ENCODE results near the gene DLGAP4. TPM values are rescaled to one million over a fixed set of nuclear protein-coding genes. Genes with fewer than 3 reads are reported as not detected.

The DLGAP4 gene
- total and polyA plus RNA-seq, 7 experiments from 2014 or later = 15.0 to 40.2 (median 35.3) TPM

GRCh38 chr20:36496707-36497669 lies 190.8 kb downstream of the DLGAP4 start:
- ATAC-seq (no peak), DNase-seq (no peak)
- H3K9me3 Mint-ChIP-seq = no peaks in the 10 kb centered on the region
- H3K4me3 ChIP-seq (ENCODE audit: low read length) = no peak overlapping the region
- intact Hi-C loops (cut with micrococcal nuclease) = no loop called here
- ChIA-PET CTCF (interaction anchor here (0.8 kb wide), 1 partner anchor 17 kb away, joined by 3 read pairs; no protein-coding TSS in a partner anchor), POLR2A (no interaction called here)
- H3K36me3 ChIP-seq (ENCODE audit: control insufficient read depth in 2 of 3, insufficient read depth in 3 of 3, low read length in 3 of 3) = peaks cover 0 to 52% (median 13%) of the 10 kb centered on the region in 3 experiments
- H3K27ac ChIP-seq (ENCODE audit: low read depth, low read length) = no peak overlapping the region
- H3K27me3 Mint-ChIP-seq = no peaks in the 10 kb centered on the region
- peaks cover 7 to 26% (median 24%) of the 10 kb centered on the region in 7 donors for H3K4me1 Mint-ChIP-seq
- no peak overlapping the region for H3K4me3 Mint-ChIP-seq
- H3K36me3 Mint-ChIP-seq = peaks cover 0 to 18% (median 4%) of the 10 kb centered on the region in 5 donors
- no peaks in the 10 kb centered on the region for H3K9me3 ChIP-seq (ENCODE audit: control insufficient read depth in 2 of 3, low read length in 3 of 3)
- peaks cover 13 to 14% of the 10 kb centered on the region in 2 donors for H3K4me1 ChIP-seq (ENCODE audit: control insufficient read depth in 2 of 2, insufficient read depth in 2 of 2, low read length in 2 of 2)
- no peak overlapping the region for H3K27ac Mint-ChIP-seq
- no peaks in the 10 kb centered on the region for H3K27me3 ChIP-seq (ENCODE audit: control insufficient read depth in 2 of 2, insufficient read depth in 2 of 2, low read length in 2 of 2)

GRCh38 chr20:36497856-36498255 lies 191.7 kb downstream of the DLGAP4 start:
- no peak for DNase-seq
- POLR2A ChIA-PET = no interaction called here
- Histone ChIP-seq H3K9me3 (ENCODE audit: control insufficient read depth in 2 of 3, low read length in 3 of 3) (no peaks in the 10 kb centered on the region), H3K36me3 (ENCODE audit: control insufficient read depth in 2 of 3, insufficient read depth in 3 of 3, low read length in 3 of 3) (peaks cover 0 to 52% (median 13%) of the 10 kb centered on the region in 3 experiments), H3K4me3 (ENCODE audit: low read length) (no peak overlapping the region), H3K4me1 (ENCODE audit: control insufficient read depth in 2 of 2, insufficient read depth in 2 of 2, low read length in 2 of 2) (peaks cover 5% of the 10 kb centered on the region in 2 donors), H3K27me3 (ENCODE audit: control insufficient read depth in 2 of 2, insufficient read depth in 2 of 2, low read length in 2 of 2) (no peaks in the 10 kb centered on the region), H3K27ac (ENCODE audit: low read depth, low read length) (no peak overlapping the region)
- H3K36me3 Mint-ChIP-seq = peaks cover 0 to 21% (median 4%) of the 10 kb centered on the region in 5 donors
- H3K4me1 Mint-ChIP-seq = peaks cover under 1 to 20% (median 16%) of the 10 kb centered on the region in 7 donors
- no peak overlapping the region for H3K4me3 Mint-ChIP-seq
- H3K27me3 Mint-ChIP-seq = no peaks in the 10 kb centered on the region
- no peak overlapping the region for H3K27ac Mint-ChIP-seq
- CTCF ChIA-PET = no interaction called here
- ATAC-seq = no peak
- H3K9me3 Mint-ChIP-seq = no peaks in the 10 kb centered on the region
- intact Hi-C loops (cut with micrococcal nuclease) = no loop called here

GRCh38 chr20:36498386-36499179 lies 192.4 kb downstream of the DLGAP4 start:
- Histone ChIP-seq H3K9me3 (ENCODE audit: control insufficient read depth in 2 of 3, low read length in 3 of 3) (no peaks in the 10 kb centered on the region), H3K27me3 (ENCODE audit: control insufficient read depth in 2 of 2, insufficient read depth in 2 of 2, low read length in 2 of 2) (no peaks in the 10 kb centered on the region), H3K27ac (ENCODE audit: low read depth, low read length) (no peak overlapping the region), H3K36me3 (ENCODE audit: control insufficient read depth in 2 of 3, insufficient read depth in 3 of 3, low read length in 3 of 3) (peaks cover 0 to 55% (median 13%) of the 10 kb centered on the region in 3 experiments), H3K4me1 (ENCODE audit: control insufficient read depth in 2 of 2, insufficient read depth in 2 of 2, low read length in 2 of 2) (no peaks in the 10 kb centered on the region), H3K4me3 (ENCODE audit: low read length) (no peak overlapping the region)
- Mint-ChIP-seq H3K36me3 (peaks cover 4 to 25% (median 8%) of the 10 kb centered on the region in 5 donors), H3K27ac (peak overlapping the region in 1 of 9 donors; percentile 31), H3K27me3 (no peaks in the 10 kb centered on the region), H3K4me1 (peaks cover 5 to 19% (median 9%) of the 10 kb centered on the region in 7 donors), H3K9me3 (no peaks in the 10 kb centered on the region), H3K4me3 (no peak overlapping the region)
- ATAC-seq (no peak), DNase-seq (no peak)
- ChIA-PET POLR2A (no interaction called here), CTCF (no interaction called here)
- intact Hi-C loops (cut with micrococcal nuclease) = no loop called here

GRCh38 chr20:36499211-36499610 lies 193.1 kb downstream of the DLGAP4 start:
- DNase-seq (no peak), ATAC-seq (no peak)
- CTCF ChIA-PET = no interaction called here
- H3K4me3 ChIP-seq (ENCODE audit: low read length) = no peak overlapping the region
- no peaks in the 10 kb centered on the region for H3K9me3 ChIP-seq (ENCODE audit: control insufficient read depth in 2 of 3, low read length in 3 of 3)
- Mint-ChIP-seq H3K27me3 (no peaks in the 10 kb centered on the region), H3K4me1 (peaks cover 3 to 13% (median 5%) of the 10 kb centered on the region in 7 donors), H3K9me3 (no peaks in the 10 kb centered on the region), H3K36me3 (peaks cover 4 to 26% (median 10%) of the 10 kb centered on the region in 5 donors), H3K4me3 (no peak overlapping the region), H3K27ac (peak overlapping the region in 1 of 9 donors; percentile 42)
- POLR2A ChIA-PET = no interaction called here
- no peaks in the 10 kb centered on the region for H3K4me1 ChIP-seq (ENCODE audit: control insufficient read depth in 2 of 2, insufficient read depth in 2 of 2, low read length in 2 of 2)
- no peak overlapping the region for H3K27ac ChIP-seq (ENCODE audit: low read depth, low read length)
- H3K27me3 ChIP-seq (ENCODE audit: control insufficient read depth in 2 of 2, insufficient read depth in 2 of 2, low read length in 2 of 2) = no peaks in the 10 kb centered on the region
- intact Hi-C loops (cut with micrococcal nuclease) = no loop called here
- peaks cover 0 to 55% (median 13%) of the 10 kb centered on the region in 3 experiments for H3K36me3 ChIP-seq (ENCODE audit: control insufficient read depth in 2 of 3, insufficient read depth in 3 of 3, low read length in 3 of 3)

GRCh38 chr20:36499723-36500501 lies 193.8 kb downstream of the DLGAP4 start:
- Histone ChIP-seq H3K36me3 (ENCODE audit: control insufficient read depth in 2 of 3, insufficient read depth in 3 of 3, low read length in 3 of 3) (peaks cover 0 to 59% (median 13%) of the 10 kb centered on the region in 3 experiments), H3K4me3 (ENCODE audit: low read length) (no peak overlapping the region), H3K4me1 (ENCODE audit: control insufficient read depth in 2 of 2, insufficient read depth in 2 of 2, low read length in 2 of 2) (no peaks in the 10 kb centered on the region), H3K27me3 (ENCODE audit: control insufficient read depth in 2 of 2, insufficient read depth in 2 of 2, low read length in 2 of 2) (no peaks in the 10 kb centered on the region), H3K27ac (ENCODE audit: low read depth, low read length) (no peak overlapping the region), H3K9me3 (ENCODE audit: control insufficient read depth in 2 of 3, low read length in 3 of 3) (no peaks in the 10 kb centered on the region)
- Mint-ChIP-seq H3K4me1 (peaks cover 0 to 8% (median 4%) of the 10 kb centered on the region in 7 donors), H3K4me3 (no peak overlapping the region), H3K9me3 (no peaks in the 10 kb centered on the region), H3K27ac (peak overlapping the region in 2 of 9 donors; percentile 38 to 45), H3K36me3 (peaks cover 4 to 30% (median 11%) of the 10 kb centered on the region in 5 donors), H3K27me3 (no peaks in the 10 kb centered on the region)
- CTCF ChIA-PET = no interaction called here
- POLR2A ChIA-PET = no interaction called here
- no peak for ATAC-seq
- intact Hi-C loops (cut with micrococcal nuclease) = no loop called here
- no peak for DNase-seq

All from naive thymus-derived CD4-positive, alpha-beta T cell (primary cell).